Erythroblast (primary cell): Measurements from ENCODE around the gene PPP2R5C.

Source experiments
- GATA1 ChIP-seq: IDR thresholded peaks from 2 replicates; pipeline ENCODE4 v1.6.1; 2011; ENCODE audit warnings: low read depth, mild to moderate bottlenecking, control low read depth, low read length, moderate library complexity
- POLR2A ChIP-seq: IDR thresholded peaks from 2 replicates; pipeline ENCODE4 v1.6.1; 2011; ENCODE audit warnings: mild to moderate bottlenecking, low read length

GRCh38 chr14:101770183-101770582, 8.7 kb downstream of the PPP2R5C start:
- TF ChIP-seq POLR2A (no peak), GATA1 (no peak)
